Measurements from ENCODE around the gene BID.

DNA sequence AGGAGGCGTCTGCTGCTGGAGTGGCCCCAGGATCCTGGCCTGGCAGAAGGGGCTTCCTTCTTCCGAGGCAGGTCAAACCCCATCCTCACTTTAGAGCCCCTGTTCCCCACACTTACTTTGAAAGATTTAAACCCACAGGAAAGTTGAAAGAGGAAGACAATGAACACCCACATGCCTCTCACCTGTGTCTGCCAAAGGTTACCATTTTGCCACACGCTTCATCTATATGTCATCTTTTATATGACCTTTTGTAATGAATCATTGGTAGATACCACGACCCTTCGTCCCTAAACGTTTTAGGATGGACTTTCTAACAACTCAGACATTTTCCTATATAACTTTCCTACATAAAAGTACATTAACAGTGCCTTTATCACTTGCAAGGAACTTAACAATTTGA lies 39.8 kb upstream of the BID start:
- TF ChIP-seq, protein P1, sequence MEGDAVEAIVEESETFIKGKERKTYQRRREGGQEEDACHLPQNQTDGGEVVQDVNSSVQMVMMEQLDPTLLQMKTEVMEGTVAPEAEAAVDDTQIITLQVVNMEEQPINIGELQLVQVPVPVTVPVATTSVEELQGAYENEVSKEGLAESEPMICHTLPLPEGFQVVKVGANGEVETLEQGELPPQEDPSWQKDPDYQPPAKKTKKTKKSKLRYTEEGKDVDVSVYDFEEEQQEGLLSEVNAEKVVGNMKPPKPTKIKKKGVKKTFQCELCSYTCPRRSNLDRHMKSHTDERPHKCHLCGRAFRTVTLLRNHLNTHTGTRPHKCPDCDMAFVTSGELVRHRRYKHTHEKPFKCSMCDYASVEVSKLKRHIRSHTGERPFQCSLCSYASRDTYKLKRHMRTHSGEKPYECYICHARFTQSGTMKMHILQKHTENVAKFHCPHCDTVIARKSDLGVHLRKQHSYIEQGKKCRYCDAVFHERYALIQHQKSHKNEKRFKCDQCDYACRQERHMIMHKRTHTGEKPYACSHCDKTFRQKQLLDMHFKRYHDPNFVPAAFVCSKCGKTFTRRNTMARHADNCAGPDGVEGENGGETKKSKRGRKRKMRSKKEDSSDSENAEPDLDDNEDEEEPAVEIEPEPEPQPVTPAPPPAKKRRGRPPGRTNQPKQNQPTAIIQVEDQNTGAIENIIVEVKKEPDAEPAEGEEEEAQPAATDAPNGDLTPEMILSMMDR (IDR thresholded peaks at IDR 0.05; ENCODE audit: insufficient read depth, low read length) = no peak
- TF ChIP-seq POLR2AphosphoS5 (IDR thresholded peaks at IDR 0.05; ENCODE audit: low read depth) (no peak), GABPA (IDR thresholded peaks at IDR 0.05; ENCODE audit: low read depth) (no peak)
- TF ChIP-seq, protein P2, sequence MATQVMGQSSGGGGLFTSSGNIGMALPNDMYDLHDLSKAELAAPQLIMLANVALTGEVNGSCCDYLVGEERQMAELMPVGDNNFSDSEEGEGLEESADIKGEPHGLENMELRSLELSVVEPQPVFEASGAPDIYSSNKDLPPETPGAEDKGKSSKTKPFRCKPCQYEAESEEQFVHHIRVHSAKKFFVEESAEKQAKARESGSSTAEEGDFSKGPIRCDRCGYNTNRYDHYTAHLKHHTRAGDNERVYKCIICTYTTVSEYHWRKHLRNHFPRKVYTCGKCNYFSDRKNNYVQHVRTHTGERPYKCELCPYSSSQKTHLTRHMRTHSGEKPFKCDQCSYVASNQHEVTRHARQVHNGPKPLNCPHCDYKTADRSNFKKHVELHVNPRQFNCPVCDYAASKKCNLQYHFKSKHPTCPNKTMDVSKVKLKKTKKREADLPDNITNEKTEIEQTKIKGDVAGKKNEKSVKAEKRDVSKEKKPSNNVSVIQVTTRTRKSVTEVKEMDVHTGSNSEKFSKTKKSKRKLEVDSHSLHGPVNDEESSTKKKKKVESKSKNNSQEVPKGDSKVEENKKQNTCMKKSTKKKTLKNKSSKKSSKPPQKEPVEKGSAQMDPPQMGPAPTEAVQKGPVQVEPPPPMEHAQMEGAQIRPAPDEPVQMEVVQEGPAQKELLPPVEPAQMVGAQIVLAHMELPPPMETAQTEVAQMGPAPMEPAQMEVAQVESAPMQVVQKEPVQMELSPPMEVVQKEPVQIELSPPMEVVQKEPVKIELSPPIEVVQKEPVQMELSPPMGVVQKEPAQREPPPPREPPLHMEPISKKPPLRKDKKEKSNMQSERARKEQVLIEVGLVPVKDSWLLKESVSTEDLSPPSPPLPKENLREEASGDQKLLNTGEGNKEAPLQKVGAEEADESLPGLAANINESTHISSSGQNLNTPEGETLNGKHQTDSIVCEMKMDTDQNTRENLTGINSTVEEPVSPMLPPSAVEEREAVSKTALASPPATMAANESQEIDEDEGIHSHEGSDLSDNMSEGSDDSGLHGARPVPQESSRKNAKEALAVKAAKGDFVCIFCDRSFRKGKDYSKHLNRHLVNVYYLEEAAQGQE (IDR thresholded peaks at IDR 0.05; ENCODE audit: insufficient replicate concordance, low read depth) = no peak
